KOPT-K1 (cell line): ENCODE data around the gene SERPINE1.

Experiments
- H3K27ac ChIP-seq: fragments of 200-600 bp; sonication (generic); 2 replicates; pipeline ENCODE4 v1.5.1; 2016; ENCODE audit warnings: antibody characterized with exemption, mild to moderate bottlenecking, low read depth, low read length; ENCODE audit not compliant: poor library complexity, severe bottlenecking
- H3K36me3 ChIP-seq: fragments of 200-600 bp; sonication (generic); 2 replicates; pipeline ENCODE4 v1.5.1; 2017; ENCODE audit warnings: antibody characterized with exemption, mild to moderate bottlenecking, low read length, moderate library complexity; ENCODE audit not compliant: insufficient read depth
- H3K9me3 ChIP-seq: fragments of 200-600 bp; sonication (generic); 2 replicates; pipeline ENCODE4 v1.5.1; 2017; ENCODE audit warnings: antibody characterized with exemption, low read length, mild to moderate bottlenecking; ENCODE audit not compliant: insufficient read depth, poor library complexity, severe bottlenecking

Gene SERPINE1

DNA sequence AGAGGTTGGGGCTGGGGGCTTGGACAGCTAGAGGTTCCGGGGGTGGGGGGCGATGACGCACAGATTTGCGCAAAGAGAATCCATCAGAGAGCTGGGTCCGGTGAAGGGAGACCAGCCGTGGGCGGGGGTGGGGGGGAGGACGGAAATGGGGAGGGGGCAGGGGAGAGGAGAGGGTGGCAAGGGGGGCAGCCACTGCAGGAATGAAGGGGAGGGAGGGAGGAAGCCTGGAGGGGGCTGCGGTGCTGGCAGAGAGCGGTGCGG is 39.7 kb downstream of the SERPINE1 start:
- Histone ChIP-seq H3K27ac (no peak overlapping the region), H3K36me3 (no peaks in the 10 kb centered on the region), H3K9me3 (no peaks in the 10 kb centered on the region)

DNA sequence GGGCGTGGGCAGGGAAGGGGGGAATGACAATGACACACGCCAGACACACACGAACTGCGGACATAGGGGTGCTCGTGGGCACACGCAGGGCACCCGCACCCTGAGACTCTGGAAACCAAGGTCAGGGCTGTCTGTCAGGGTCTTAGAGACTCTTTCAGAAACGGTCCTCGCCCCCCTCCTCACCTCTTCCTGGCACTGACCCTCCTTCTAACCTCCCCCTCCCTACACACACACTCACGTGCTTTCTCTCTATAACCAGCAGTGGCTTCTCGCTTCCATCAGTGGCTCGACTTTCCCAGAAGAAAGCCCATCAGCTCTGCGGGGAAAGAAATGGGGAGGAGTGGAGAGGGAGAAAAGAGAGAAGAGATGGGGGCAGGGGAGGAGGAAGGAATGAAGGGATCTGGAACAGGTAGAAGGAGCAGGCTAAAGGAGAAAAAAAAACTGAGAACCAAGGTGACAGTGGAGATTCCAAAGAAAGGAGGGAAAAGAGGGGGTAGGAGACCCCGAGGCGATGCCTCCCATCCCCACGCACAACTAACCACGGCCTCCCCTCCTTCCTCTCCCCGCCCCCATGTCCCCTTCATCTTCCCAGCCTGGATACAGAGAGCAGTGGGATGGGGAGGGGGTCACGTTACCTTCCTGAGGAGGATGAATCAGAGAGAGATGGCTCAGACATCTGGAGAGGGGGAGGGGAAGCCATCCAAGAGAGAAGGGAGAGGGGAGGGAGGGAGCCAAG is 40.2 kb downstream of the SERPINE1 start:
- no peaks in the 10 kb centered on the region for H3K36me3 ChIP-seq
- no peaks in the 10 kb centered on the region for H3K9me3 ChIP-seq
- H3K27ac ChIP-seq, result no peak overlapping the region

DNA sequence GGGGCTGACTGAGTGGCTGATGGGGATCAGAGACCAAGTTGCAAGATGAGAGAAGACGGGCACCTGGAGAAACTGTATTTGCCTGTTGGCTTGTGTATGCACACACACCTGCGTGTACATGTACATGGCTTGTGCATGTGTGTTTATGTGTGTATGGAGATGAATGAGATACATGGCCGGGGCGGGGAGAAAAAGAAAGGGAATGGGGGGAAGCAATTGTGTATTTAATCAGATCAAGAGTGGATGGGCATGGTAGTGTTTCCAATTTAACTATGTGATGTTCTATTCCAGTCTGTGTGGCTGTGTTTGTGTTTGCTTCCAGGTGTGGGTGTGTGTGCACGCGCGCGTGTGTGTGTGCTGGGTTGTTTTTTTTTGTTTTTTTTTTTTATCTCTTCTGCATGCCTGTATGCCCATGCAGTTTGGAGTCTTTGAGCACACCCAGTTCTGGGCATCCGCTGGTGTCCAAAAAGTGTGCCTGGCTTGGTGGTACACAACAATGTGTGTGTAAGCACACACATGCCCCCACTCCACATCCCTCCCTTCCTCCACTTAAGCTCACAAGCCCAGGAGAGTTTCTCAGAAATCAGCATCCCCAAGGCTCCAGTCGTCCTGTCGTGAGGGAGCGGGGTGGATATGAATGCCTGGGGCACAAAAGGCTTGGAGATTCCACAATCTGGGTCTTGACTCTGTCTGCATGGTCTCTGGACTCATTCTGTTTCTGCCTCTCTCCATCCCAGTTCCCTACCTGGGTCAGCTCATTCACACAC is 40.9 kb downstream of the SERPINE1 start:
- H3K36me3 ChIP-seq, result no peaks in the 10 kb centered on the region
- no peak overlapping the region for H3K27ac ChIP-seq
- no peaks in the 10 kb centered on the region for H3K9me3 ChIP-seq

DNA sequence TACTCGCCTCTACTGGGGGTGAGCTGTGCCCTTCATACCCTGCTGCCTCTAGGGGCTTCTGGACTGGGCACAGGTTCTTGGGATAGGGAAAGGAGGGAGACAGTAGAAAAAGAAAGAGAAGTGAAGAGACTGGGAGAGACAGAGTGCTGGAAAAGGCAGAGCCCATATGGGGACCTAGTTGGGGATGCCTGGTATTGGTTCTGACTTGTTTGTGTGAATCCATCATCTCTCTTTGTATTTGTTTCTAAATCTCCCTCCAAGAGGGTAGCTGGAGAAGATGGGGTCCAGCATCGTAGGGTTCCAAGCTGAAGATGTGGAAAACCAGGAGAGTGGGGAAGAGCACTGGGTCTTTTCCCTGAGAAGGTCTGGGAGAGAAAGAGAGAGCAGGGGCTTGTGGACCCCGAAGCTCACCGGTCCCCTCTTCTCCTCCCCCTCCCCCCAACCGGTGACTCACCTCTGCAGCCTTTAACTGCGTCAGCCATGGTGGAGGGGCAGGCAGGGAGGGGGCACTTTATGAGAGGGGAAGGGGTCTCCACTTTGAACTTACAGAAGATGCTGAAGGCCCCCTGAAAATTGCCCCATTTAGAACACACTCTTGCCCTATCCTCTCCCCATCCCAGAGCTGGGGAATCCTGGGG is 41.6 kb downstream of the SERPINE1 start:
- H3K27ac ChIP-seq, result no peak overlapping the region
- no peaks in the 10 kb centered on the region for H3K9me3 ChIP-seq
- H3K36me3 ChIP-seq, result no peaks in the 10 kb centered on the region

DNA sequence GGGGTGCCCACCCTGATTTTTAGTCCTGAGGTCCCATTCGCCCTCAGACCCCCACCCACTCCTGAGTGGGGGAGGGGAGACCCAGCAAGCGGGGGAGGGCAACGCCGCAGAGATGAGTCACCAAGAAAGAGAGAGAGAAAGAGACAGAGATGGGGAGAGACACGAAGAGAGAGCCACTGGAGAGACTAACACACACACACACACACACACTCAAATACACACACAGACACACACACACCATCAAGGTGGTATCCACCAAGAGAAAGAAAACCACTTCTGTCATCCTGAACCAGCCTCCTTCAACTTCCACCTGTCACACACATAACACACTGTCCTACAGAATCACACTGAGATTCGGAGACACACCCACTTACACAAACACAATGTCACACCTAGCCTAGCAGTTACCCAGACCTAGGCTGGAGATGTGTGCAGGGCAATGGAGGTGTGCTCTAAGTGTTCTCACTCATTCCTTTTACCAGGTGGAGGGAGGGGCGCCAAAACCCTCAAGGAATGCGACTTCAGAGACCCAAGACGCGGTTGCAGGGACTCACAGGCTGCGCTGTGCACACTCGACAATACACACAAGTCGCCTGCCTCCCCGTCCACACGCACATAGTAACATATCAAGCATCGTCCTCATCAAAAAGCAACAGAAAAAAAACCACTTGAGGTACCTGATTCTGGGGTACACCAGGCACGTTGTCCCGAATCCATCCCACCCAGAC is 42.4 kb downstream of the SERPINE1 start:
- no peak overlapping the region for H3K27ac ChIP-seq
- H3K36me3 ChIP-seq, result no peaks in the 10 kb centered on the region
- no peaks in the 10 kb centered on the region for H3K9me3 ChIP-seq

DNA sequence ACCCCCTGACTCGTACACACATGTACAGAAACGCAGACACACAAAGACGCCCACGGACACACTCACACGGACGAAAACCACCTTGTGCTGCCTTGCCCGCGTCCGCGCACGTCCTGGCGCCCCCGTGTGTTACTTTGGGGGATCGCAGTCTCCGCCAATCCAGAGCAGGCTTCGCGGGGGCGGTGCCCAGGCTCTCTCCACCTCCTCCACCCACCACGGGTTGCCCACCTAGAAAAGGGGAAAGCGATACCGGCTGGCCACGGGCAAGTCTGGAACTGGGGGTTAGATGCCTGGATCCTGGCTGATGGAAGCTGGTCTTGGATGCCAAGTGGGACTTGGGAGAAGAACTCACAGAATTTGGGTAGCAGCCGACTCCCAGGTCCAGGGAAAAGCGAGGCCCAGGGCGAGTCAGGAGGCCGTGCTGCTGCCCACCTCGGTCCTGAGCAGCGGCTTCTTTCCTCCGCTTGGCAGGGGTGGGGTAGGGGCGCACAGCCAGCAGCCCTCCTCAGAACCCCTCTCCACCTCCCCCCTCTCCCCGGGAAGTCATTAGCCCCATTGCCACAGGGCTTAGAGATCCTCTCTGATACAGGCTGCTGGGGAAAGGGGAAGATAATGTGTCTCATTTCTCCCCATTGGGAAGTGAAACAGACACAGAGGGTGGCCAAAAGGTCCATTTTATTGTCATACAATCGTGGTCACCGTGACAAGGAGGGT is 43.1 kb downstream of the SERPINE1 start:
- H3K27ac ChIP-seq, result no peak overlapping the region
- H3K9me3 ChIP-seq, result no peaks in the 10 kb centered on the region
- H3K36me3 ChIP-seq, result no peaks in the 10 kb centered on the region

DNA sequence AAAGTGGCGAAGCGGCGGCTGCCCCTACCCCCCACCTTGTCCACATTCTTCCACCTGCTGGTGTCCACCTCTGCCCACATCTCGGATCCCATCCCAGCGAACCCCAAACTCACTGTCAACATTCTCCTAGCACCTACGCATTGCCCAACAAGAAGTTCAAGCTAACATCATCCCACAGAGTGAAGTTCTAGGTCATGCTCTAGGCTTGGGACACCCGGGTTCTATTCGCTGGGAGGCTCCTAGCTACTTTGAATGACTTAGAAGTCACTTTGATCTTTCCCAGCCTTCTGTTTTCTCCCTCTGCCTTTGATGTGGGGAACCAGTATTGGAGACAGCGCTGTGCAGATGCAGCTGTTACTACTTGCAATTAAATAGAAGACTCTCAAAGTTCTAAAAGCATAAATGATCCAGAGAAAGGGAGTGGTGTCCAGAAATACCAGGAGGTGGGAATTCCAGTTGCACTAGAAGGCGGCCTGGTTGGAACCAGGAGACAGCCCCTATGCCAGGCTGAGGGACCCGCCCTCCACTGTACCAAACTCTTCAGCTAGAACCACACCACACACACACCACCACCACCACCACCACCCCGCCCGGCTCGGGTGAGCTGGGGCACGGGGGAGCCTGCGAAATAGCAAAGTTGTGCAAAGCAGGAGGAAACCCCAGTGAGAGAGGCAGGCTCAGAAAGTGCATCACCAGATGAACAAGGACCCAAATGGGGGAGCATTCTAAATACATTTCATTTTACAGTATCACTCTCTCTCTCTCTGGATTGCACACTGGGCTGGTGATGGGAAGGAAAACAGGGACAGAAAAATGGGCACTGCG is 43.9 kb downstream of the SERPINE1 start:
- Histone ChIP-seq H3K9me3 (no peaks in the 10 kb centered on the region), H3K36me3 (no peaks in the 10 kb centered on the region), H3K27ac (no peak overlapping the region)

DNA sequence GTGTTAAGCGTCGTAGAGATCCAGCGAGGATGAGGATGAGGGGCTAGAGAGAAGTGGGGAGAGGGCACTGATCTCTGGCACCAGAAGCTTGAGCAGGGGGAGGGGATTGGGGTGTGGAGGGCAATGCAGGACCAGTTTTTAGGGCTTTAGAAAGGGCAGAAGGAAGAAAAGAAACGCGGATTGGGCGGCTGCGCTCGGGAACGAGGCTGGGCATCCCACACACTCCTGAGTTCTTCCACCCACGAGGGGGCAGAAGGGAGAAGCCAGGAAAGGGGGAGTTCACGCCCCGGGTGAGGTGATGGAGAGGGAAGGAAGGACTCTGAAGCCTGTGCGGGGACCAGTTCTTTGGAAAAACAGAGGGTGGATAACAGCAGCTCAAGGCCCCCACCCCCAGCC is 44.5 kb downstream of the SERPINE1 start:
- no peak overlapping the region for H3K27ac ChIP-seq
- H3K9me3 ChIP-seq, result no peaks in the 10 kb centered on the region
- H3K36me3 ChIP-seq, result no peaks in the 10 kb centered on the region

DNA sequence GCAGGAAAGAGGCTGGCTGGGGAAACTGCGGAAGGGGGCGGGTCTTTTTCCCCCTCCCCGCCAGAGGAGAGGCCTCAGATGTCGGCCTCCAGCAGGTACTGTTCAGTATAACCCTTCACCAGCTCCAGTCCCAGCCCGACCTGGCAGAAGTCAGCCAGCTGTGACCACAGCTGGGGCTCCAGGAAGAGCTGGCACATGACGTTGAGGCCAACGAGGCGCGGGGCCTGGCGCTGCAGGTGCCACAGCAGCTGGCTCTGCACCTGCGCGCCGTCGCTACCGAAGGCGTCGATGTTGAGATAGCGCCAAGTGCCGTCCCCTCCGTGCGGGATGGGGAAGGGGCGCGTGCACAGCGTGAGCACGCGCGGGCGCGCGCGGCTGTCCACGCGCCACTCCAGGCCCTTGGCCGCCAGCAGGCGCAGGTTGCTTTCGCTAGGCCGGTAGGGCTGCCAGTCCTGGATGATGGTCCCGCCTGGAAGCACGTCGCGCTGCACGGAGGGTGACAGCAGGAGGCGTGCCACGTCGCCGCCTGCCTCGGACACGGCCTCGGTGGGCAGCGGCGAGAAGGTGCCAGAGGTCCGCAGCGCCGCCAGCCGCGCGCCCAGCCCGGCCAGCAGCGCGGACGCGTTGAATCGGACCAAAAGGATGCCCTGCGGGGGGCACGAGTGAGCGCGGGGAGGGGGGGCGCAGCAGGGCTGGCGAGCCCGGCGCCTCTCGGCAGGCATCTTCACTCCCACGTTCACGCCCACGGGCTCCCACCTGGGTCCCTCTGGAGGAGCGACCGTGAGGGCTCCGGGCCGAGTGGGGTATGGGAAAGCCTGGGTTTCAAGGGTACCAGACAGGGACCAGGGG is 45.3 kb downstream of the SERPINE1 start:
- Histone ChIP-seq H3K9me3 (no peaks in the 10 kb centered on the region), H3K36me3 (no peaks in the 10 kb centered on the region), H3K27ac (no peak overlapping the region)

DNA sequence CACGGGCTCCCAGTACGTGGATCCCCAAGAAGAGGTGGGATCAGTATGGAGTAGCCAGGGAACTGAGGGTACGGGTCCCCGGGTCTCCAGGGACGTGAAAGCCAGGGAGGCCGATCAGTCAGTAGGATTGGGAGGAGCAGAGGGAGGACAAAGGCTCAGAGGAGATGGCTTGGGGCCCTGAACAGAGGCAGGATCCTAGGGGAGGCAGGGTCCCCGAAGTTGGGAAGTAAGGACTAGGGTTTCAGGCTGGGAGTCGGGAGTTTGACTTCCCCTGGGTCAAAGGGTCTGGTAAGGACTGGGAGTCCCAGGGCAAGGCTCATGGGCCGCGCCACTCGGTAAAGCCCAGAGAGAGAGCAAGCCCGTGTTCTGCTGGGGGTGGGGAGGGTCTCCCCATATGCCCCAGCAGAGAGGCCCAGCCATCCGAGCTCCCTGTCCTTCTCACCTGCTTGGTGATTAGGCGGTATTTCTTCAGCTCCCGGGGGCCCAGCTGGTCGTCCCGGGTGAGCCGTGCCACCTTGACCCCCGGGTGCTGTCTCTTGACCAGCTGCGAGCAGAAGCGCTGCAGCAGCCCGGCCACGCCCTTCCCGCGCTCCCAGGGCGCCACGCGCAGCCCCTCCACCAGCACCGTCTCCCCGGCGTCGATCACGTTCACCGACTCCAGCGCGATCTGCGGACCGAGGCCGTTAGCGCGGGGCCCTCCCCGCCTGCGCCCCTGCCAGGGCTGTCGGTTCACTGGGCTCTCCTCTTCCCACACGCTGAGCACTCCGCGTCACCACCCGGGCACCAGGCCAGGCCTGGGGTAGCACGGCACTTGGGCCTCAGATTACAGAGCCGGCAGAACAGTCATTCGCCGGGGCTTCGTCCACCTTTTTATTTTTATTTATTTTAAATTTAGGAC is 46.2 kb downstream of the SERPINE1 start:
- H3K36me3 ChIP-seq, result no peaks in the 10 kb centered on the region
- no peaks in the 10 kb centered on the region for H3K9me3 ChIP-seq

DNA sequence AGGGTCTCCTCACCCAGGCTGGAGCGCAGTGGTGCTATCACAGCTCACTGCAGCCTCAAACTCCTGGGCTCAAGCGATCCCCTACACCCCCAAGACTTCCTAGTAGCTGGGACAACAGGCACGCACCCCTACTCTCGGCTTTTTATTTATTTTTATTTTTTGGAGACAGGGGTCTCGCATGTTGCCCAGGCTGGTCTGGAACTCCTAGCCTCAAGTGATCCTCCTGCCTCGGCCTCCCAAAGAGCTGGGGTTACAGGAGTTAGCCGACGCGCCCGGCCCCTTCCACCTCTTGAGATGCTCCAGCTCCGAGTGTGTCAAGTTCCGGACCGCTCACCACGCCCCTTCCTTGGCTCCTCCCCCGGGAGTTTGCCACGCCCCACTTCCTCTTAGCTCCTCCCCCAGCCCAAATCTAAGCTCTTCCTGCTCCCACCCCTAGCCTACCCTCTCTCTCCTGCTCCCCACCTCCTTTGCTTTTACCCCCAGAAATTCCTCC is 46.9 kb downstream of the SERPINE1 start:
- Histone ChIP-seq H3K9me3 (no peaks in the 10 kb centered on the region), H3K36me3 (no peaks in the 10 kb centered on the region), H3K27ac (no peak overlapping the region)

More for the DNA sequence above, 46.2 kb downstream of the SERPINE1 start:
- no peak overlapping the region for H3K27ac ChIP-seq

DNA sequence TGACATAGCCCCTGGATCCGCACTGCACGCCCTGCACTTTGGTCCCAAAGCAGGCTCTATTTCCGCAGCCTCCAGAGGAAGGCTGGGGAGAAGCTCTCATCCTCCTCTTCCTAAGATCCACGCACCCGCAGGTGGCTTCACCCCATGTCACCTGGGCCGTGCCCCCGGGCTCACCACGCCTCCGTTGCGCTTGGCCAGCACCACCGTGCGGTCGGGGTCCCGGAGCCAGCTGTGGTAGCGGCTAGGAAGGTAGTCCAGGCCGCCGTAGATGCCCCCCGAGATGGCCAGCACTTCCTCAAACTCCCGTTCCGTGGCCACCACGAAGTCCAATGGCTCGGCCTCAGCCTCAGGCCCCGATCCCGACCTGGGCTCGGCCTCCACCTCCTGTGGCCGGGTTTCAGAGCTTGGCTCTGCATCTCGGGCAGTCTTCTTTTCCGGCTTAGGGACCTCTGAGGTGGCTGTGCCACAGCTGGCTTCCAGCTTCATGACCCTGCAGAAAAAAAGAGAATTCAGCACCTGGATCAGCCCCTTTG is 47.5 kb downstream of the SERPINE1 start:
- no peak overlapping the region for H3K27ac ChIP-seq
- H3K36me3 ChIP-seq, result no peaks in the 10 kb centered on the region
- no peaks in the 10 kb centered on the region for H3K9me3 ChIP-seq
